PFSK-1 (cell line): ENCODE results near the gene BPIFB1.

Experiments
- FOXP2 ChIP-seq: optimal IDR thresholded peaks from 2 replicates; pipeline ENCODE3; 2011; ENCODE audit warnings: borderline replicate concordance, control low read depth, inconsistent platforms; ENCODE audit not compliant: insufficient read depth; ENCODE audit errors: extremely low read length, extremely low read depth
- POLR2AphosphoS5 ChIP-seq: IDR thresholded peaks from 2 replicates; pipeline ENCODE4 v1.6.1; 2012; ENCODE audit warnings: low read depth, mild to moderate bottlenecking, control low read depth, low read length, moderate library complexity
- REST ChIP-seq, 2 experiments: IDR thresholded peaks; 2 replicates each; pipeline versions ENCODE4 v1.6.1 to v1.8.0; 2011 to 2012; ENCODE audit warnings: low read depth in 2 of 2, low read length in 2 of 2, control low read depth in 1 of 2, inconsistent platforms in 1 of 2, mild to moderate bottlenecking in 1 of 2, moderate library complexity in 1 of 2; ENCODE audit not compliant: insufficient read depth in 1 of 2
- SIN3A ChIP-seq: IDR thresholded peaks from 2 replicates; pipeline ENCODE4 v1.6.1; 2012; ENCODE audit warnings: mild to moderate bottlenecking, low read length, moderate library complexity, borderline replicate concordance; ENCODE audit not compliant: insufficient read depth
- TAF1 ChIP-seq: IDR thresholded peaks from 2 replicates; pipeline ENCODE4 v1.6.1; 2012; ENCODE audit warnings: low read length, control low read depth, borderline replicate concordance; ENCODE audit not compliant: insufficient read depth

BPIFB1 gene

DNA sequence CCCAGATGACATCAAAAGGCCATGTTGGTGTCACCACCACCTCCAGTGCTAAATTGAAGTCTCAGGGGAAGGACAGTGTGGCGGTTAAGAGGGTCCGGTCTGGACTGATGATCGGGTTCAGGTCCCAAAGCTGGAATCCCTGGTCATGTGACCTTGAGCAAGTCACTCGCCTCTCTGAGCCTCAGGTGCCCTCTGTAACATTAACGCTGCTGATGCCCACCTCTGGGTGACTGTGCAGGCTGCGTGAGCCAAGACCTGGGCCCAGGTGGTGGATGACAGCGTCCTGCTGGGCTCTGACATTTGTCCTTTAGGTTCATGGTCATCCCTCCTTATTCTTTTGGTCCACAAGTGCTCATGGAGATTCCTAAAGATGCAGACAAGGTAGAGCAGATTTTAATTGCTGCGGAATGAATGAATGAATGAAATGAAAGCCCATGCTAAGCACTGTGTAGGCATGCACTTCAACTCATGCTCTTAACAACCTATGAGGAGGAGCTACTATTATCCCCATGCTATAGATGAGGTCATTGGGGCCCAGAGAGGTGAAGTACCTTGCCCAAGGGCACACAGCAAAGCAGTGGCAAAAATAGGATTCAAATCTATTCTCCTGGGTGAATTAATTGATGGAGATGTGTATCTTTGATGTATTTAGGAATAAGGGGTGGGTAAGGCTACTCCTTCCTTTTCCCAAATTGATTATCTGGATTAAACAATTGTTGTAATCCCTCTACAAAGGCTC is 649 bp upstream of the BPIFB1 start:
- TF ChIP-seq FOXP2 (no peak), POLR2AphosphoS5 (no peak), REST (IDR thresholded peaks at IDR 0.05; ENCODE audit: insufficient read depth in 1 of 2, low read depth in 2 of 2, low read length in 2 of 2) (no peak), SIN3A (no peak), TAF1 (no peak)

DNA sequence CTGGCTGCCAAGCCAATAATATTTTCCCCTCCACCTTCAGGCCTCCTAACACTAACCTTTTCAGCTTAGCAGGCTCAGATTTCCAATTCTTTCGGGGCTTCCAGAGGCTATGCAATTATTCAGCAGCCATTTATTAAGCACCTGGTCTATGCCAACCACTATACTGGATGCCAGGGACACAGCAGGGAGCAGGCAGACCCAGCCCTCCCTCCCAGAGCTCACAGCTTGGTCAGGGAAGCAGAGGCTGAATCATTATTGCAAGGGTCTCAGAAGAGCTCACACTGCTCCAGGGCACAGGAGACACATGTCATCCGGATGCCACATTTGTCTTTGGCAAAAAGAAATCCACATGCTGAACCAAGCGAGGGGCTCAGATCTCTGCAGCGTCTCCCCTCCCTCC is 1.3 kb downstream of the BPIFB1 start:
- no peak for TF ChIP-seq TAF1
- TF ChIP-seq FOXP2 = no peak
- no peak for TF ChIP-seq POLR2AphosphoS5

GRCh38 chr20:33284937-33285336 is 1.9 kb downstream of the BPIFB1 start:
- TF ChIP-seq REST (IDR thresholded peaks at IDR 0.05; ENCODE audit: insufficient read depth in 1 of 2, low read depth in 2 of 2, low read length in 2 of 2) = no peak
- TF ChIP-seq POLR2AphosphoS5 = no peak
- no peak for TF ChIP-seq TAF1
- TF ChIP-seq SIN3A = no peak
- TF ChIP-seq FOXP2 = no peak

GRCh38 chr20:33285861-33286495 is 3.0 kb downstream of the BPIFB1 start:
- TF ChIP-seq FOXP2 (no peak), POLR2AphosphoS5 (no peak), TAF1 (no peak), SIN3A (no peak), REST (IDR thresholded peaks at IDR 0.05; ENCODE audit: insufficient read depth in 1 of 2, low read depth in 2 of 2, low read length in 2 of 2) (no peak)

DNA sequence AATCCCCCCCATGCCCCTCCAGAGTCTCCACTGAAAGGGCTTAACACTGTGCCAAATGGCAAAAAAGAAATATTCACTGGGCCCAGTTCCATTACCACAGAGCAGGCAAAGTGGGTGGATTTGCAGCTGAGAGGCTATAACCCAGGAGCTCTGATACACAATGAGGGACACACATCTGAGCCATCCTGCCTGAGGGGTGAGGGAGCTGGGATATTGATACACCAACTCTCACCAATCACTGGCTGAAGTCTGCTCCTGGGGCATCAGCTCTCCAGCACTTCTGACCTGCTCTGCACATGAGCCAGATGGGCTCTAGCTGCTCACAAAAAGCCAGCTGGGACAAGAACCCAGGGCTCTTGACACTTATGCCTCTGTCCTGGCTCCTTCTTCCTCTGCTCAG is 4.9 kb downstream of the BPIFB1 start:
- TF ChIP-seq TAF1 = no peak
- TF ChIP-seq POLR2AphosphoS5 = no peak
- TF ChIP-seq REST (IDR thresholded peaks at IDR 0.05; ENCODE audit: insufficient read depth in 1 of 2, low read depth in 2 of 2, low read length in 2 of 2) = no peak
- TF ChIP-seq SIN3A = no peak
- no peak for TF ChIP-seq FOXP2
